OCI-LY3 (cell line): ENCODE data around the gene PHLDB2.

ENCODE experiments used
- CTCF ChIP-seq: fragments of 200-600, 300-600 bp; sonication (generic); IDR thresholded peaks from 2 replicates; pipeline ENCODE4 v1.5.1; 2014; ENCODE audit warnings: antibody characterized with exemption, low read length, low read depth
- EZH2phosphoT487 ChIP-seq: fragments of 200-600 bp; shearing (Covaris generic); IDR thresholded peaks from 2 replicates; pipeline ENCODE4 v1.6.1; 2018; ENCODE audit warnings: antibody characterized with exemption, mixed run types, low read depth

DNA sequence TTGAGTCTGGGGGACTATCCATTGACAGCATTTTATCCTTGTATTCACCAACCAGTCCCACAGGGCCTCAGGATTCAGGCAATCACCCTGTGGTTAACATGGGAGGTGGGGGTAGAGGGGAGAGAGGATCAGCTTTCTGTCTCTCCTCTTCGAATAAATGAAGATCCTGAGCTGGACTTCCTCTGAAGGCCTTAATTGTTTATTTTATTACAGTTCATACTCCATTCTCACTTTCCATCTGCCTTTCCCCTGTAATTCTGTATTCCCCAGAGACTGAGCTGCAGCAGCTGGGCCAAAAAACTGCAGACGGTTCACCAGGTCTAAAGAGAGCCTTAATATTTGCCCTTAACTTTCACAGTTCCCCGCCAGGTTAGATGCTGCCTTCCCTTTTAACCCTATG, 151.6 kb downstream of the PHLDB2 start:
- TF ChIP-seq CTCF (no peak), EZH2phosphoT487 (no peak)
